ENCODE data around the gene TEX55.
"Not testable (repeated sequence)": the region's sequence is repeated elsewhere in the genome, so short reads cannot be mapped to it uniquely, and the experiment has no call there.

The TEX55 gene

GRCh38 chr3:119145500-119146167 is at the start of gene TEX55:
TEX55 (plus strand) TSS chr3:119146165; CDS start chr3:119146190, 25 bp downstream.
- DNase-seq (ENCODE audit: extremely low spot score, insufficient read length, low read depth) (peak; percentile 35), FAIRE-seq (peak; percentile 85)

- DNase-seq (ENCODE audit: extremely low spot score, insufficient read length, low read depth), result no peak
- no peak for FAIRE-seq
Observed at GRCh38 chr3:119098003-119098402, 48.0 kb upstream of the TEX55 start.

GRCh38 chr3:119098619-119099222 is 47.2 kb upstream of the TEX55 start:
- DNase-seq (ENCODE audit: extremely low spot score, insufficient read length, low read depth), result no peak
- FAIRE-seq, result peak; percentile 67

GRCh38 chr3:119099785-119100184 is 46.2 kb upstream of the TEX55 start:
- FAIRE-seq (no peak), DNase-seq (ENCODE audit: extremely low spot score, insufficient read length, low read depth) (no peak)

- FAIRE-seq (no peak), DNase-seq (ENCODE audit: extremely low spot score, insufficient read length, low read depth) (no peak)
Observed at GRCh38 chr3:119104031-119104430, 41.9 kb upstream of the TEX55 start.

- DNase-seq (ENCODE audit: extremely low spot score, insufficient read length, low read depth); FAIRE-seq: not testable (repeated sequence)
Observed at GRCh38 chr3:119118330-119118729, 27.6 kb upstream of the TEX55 start.

GRCh38 chr3:119120480-119120879 is 25.5 kb upstream of the TEX55 start:
- DNase-seq (ENCODE audit: extremely low spot score, insufficient read length, low read depth) (no peak), FAIRE-seq (no peak)

- DNase-seq (ENCODE audit: extremely low spot score, insufficient read length, low read depth) (no peak), FAIRE-seq (no peak)
Observed at GRCh38 chr3:119122350-119122749, 23.6 kb upstream of the TEX55 start.

GRCh38 chr3:119125342-119125741 is 20.6 kb upstream of the TEX55 start:
- DNase-seq (ENCODE audit: extremely low spot score, insufficient read length, low read depth) (no peak), FAIRE-seq (no peak)

- no peak for FAIRE-seq
Observed at GRCh38 chr3:119125742-119126504, 20.0 kb upstream of the TEX55 start.

GRCh38 chr3:119130291-119130690 is 15.7 kb upstream of the TEX55 start:
- not testable (repeated sequence) for DNase-seq (ENCODE audit: extremely low spot score, insufficient read length, low read depth); FAIRE-seq

More at GRCh38 chr3:119125742-119126504, 20.0 kb upstream of the TEX55 start:
- no peak for DNase-seq (ENCODE audit: extremely low spot score, insufficient read length, low read depth)

GRCh38 chr3:119132291-119132690 is 13.7 kb upstream of the TEX55 start:
- not testable (repeated sequence) for DNase-seq (ENCODE audit: extremely low spot score, insufficient read length, low read depth); FAIRE-seq

GRCh38 chr3:119139360-119139759 is 6.6 kb upstream of the TEX55 start:
- not testable (repeated sequence) for DNase-seq (ENCODE audit: extremely low spot score, insufficient read length, low read depth); FAIRE-seq

GRCh38 chr3:119140466-119140865 is 5.5 kb upstream of the TEX55 start:
- FAIRE-seq (no peak), DNase-seq (ENCODE audit: extremely low spot score, insufficient read length, low read depth) (no peak)

GRCh38 chr3:119145128-119145499 is 851 bp upstream of the TEX55 start:
- FAIRE-seq, result peak; percentile 24
- no peak for DNase-seq (ENCODE audit: extremely low spot score, insufficient read length, low read depth)

GRCh38 chr3:119146578-119147375 is 812 bp downstream of the TEX55 start:
- FAIRE-seq (no peak), DNase-seq (ENCODE audit: extremely low spot score, insufficient read length, low read depth) (no peak)

- FAIRE-seq (no peak), DNase-seq (ENCODE audit: extremely low spot score, insufficient read length, low read depth) (no peak)
Observed at GRCh38 chr3:119147494-119147893, 1.5 kb downstream of the TEX55 start.

- FAIRE-seq (peak; percentile 9), DNase-seq (ENCODE audit: extremely low spot score, insufficient read length, low read depth) (no peak)
Observed at GRCh38 chr3:119148493-119149180, 2.7 kb downstream of the TEX55 start.

- no peak for FAIRE-seq
Observed at GRCh38 chr3:119149484-119149883, 3.5 kb downstream of the TEX55 start.

GRCh38 chr3:119156868-119157267 is 10.9 kb downstream of the TEX55 start:
- no peak for FAIRE-seq
- no peak for DNase-seq (ENCODE audit: extremely low spot score, insufficient read length, low read depth)

More at GRCh38 chr3:119149484-119149883, 3.5 kb downstream of the TEX55 start:
- DNase-seq (ENCODE audit: extremely low spot score, insufficient read length, low read depth), result no peak

All from GM18507 (cell line).